Uterus (tissue), 4 donors: ENCODE measurements around the gene MTMR12. TPM values are rescaled to one million over a fixed set of nuclear protein-coding genes. Genes with fewer than 3 reads are reported as not detected.

Experiments used
- DNase-seq, 2 donors: peaks; one replicate each; pipeline ENCODE4 v3.0.0-alpha.2; 2019 to 2020
- H3K27ac ChIP-seq, 2 donors: fragments of 200-600 bp; sonication (generic); 1 replicate in 1 of 2; 2 replicates in 1 of 2; pipeline ENCODE4 v1.5.1; 2016 to 2018
- H3K27me3 ChIP-seq, 2 donors: fragments of 200-600 bp; sonication (generic); one replicate each; pipeline ENCODE4 v1.5.1; 2018 to 2019; ENCODE audit warnings: control low read depth in 1 of 2
- H3K36me3 ChIP-seq, 2 donors: fragments of 200-600 bp; sonication (generic); one replicate each; pipeline ENCODE4 v1.5.1; 2019; ENCODE audit warnings: control low read depth in 1 of 2
- H3K4me1 ChIP-seq, 2 donors: fragments of 200-600 bp; sonication (generic); one replicate each; pipeline ENCODE4 v1.5.1; 2018 to 2019; ENCODE audit warnings: control low read depth in 1 of 2
- H3K4me3 ChIP-seq, 2 donors: fragments of 200-600 bp; sonication (generic); 1 replicate in 1 of 2; 2 replicates in 1 of 2; pipeline ENCODE4 v1.5.1; 2018 to 2019; ENCODE audit warnings: mild to moderate bottlenecking in 1 of 2
- H3K9me3 ChIP-seq, 2 donors: fragments of 200-600 bp; sonication (generic); one replicate each; pipeline ENCODE4 v1.5.1; 2019; ENCODE audit warnings: control low read depth in 1 of 2
- POLR2A ChIP-seq, 2 donors: fragments of 450-650 bp; IDR thresholded peaks; one replicate each; pipeline ENCODE4 v1.6.1; 2016; ENCODE audit warnings: antibody characterized with exemption in 2 of 2, mild to moderate bottlenecking in 1 of 2, moderate library complexity in 1 of 2
- intact Hi-C: fragments of 100-400 bp; cut with DNase I; formaldehyde crosslinking; loops from one replicate; pipeline ENCODE4 v1.15.1; 2023; ENCODE audit warnings: low total_unique reads
- total RNA-seq, 4 donors: library from RNA; depleted of rRNA in 3 of 4; stranded (reverse); fragments of >200 nt in 3 of 4; gene quantifications; one replicate each; pipeline versions ENCODE4 v1.1.0 to v1.2.4, GENCODE V29; 2014 to 2023
- TF ChIP-seq, protein P1 (sequence below), 4 experiments: fragments of 200-600 bp in 2 of 4; fragments of 450-650 bp in 2 of 4; sonication (generic) in 2 of 4; IDR thresholded peaks; one replicate each; pipeline ENCODE4 v1.5.1; 2016 to 2019; ENCODE audit warnings: antibody characterized with exemption in 4 of 4, mild to moderate bottlenecking in 2 of 4, moderate library complexity in 1 of 4
- donor health status: DM: yes; HTN: yes; CAD: no.

MTMR12 gene
- total RNA-seq, 4 donors from 2014 or later: 37.6 to 96.6 (median 54.6) TPM

- H3K27me3 ChIP-seq: no peaks in the 10 kb centered on the region
- H3K27ac ChIP-seq: peak overlapping the region; percentile 47 to 79
- no peak overlapping the region for H3K4me3 ChIP-seq
- DNase-seq: no peak
- peaks cover 4 to 10% of the 10 kb centered on the region in 2 donors for H3K4me1 ChIP-seq
- H3K9me3 ChIP-seq: no peaks in the 10 kb centered on the region
- TF ChIP-seq, protein P1, sequence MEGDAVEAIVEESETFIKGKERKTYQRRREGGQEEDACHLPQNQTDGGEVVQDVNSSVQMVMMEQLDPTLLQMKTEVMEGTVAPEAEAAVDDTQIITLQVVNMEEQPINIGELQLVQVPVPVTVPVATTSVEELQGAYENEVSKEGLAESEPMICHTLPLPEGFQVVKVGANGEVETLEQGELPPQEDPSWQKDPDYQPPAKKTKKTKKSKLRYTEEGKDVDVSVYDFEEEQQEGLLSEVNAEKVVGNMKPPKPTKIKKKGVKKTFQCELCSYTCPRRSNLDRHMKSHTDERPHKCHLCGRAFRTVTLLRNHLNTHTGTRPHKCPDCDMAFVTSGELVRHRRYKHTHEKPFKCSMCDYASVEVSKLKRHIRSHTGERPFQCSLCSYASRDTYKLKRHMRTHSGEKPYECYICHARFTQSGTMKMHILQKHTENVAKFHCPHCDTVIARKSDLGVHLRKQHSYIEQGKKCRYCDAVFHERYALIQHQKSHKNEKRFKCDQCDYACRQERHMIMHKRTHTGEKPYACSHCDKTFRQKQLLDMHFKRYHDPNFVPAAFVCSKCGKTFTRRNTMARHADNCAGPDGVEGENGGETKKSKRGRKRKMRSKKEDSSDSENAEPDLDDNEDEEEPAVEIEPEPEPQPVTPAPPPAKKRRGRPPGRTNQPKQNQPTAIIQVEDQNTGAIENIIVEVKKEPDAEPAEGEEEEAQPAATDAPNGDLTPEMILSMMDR (IDR thresholded peaks at IDR 0.05): no peak
- TF ChIP-seq POLR2A (IDR thresholded peaks at IDR 0.05): no peak
- no peaks in the 10 kb centered on the region for H3K36me3 ChIP-seq
- intact Hi-C loops: no loop called here
These were observed 36.4 kb downstream of the MTMR12 start for GRCh38 chr5:32276173-32276853.

DNA sequence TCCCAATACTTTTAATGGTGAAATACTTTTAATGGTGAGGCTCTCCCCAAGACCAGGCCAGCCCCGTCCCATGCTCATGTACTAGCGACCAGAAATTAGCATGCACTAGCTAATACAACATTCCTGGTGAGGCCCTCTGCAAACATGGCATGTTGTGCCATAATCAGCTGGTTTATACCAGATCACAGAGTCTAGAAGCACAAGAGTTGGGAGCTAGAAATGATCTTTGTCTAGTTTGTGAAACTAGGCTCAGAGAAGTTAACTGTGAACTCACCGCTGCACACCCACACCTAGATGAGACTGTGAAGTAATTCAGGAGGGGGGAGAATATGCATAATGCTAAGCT lies 37.4 kb downstream of the MTMR12 start:
- no peak for DNase-seq
- no peaks in the 10 kb centered on the region for H3K27me3 ChIP-seq
- no peaks in the 10 kb centered on the region for H3K9me3 ChIP-seq
- H3K4me1 ChIP-seq: peaks cover 4 to 10% of the 10 kb centered on the region in 2 donors
- intact Hi-C loops: no loop called here
- H3K4me3 ChIP-seq: no peak overlapping the region
- TF ChIP-seq, protein P1 (IDR thresholded peaks at IDR 0.05): no peak
- TF ChIP-seq POLR2A (IDR thresholded peaks at IDR 0.05): no peak
- no peaks in the 10 kb centered on the region for H3K36me3 ChIP-seq
- peak overlapping the region; percentile 40 to 79 for H3K27ac ChIP-seq

GRCh38 chr5:32274548-32275395 lies 38.0 kb downstream of the MTMR12 start:
- H3K27ac ChIP-seq: peak overlapping the region; percentile 40 to 79
- no peaks in the 10 kb centered on the region for H3K27me3 ChIP-seq
- H3K9me3 ChIP-seq: no peaks in the 10 kb centered on the region
- H3K36me3 ChIP-seq: no peaks in the 10 kb centered on the region
- intact Hi-C loops: no loop called here
- no peak for TF ChIP-seq POLR2A (IDR thresholded peaks at IDR 0.05)
- TF ChIP-seq, protein P1 (IDR thresholded peaks at IDR 0.05): no peak
- peaks cover 4 to 10% of the 10 kb centered on the region in 2 donors for H3K4me1 ChIP-seq
- H3K4me3 ChIP-seq: no peak overlapping the region
- DNase-seq: peak in 1 of 2 donors; percentile 33

DNA sequence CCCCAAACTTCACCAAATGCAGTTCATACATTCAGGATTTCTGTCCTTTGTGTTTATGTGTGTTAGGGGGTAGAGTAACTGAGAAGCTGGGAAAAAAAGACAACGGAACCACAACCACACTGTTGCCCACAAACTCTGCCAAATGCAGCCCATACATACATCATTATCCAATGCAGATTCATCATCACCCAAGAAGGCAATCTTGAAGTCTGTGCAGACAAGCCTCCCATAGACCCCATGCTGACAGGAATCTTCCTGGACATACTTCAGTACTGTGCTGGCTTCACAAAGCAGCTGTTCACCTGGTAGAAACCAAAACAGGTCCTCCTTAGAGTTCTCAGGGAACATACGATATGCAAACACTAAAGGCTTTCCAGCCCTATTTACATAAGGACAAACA lies 38.9 kb downstream of the MTMR12 start:
- intact Hi-C loops: no loop called here
- Histone ChIP-seq H3K4me1 (peaks cover 4 to 10% of the 10 kb centered on the region in 2 donors), H3K27me3 (no peaks in the 10 kb centered on the region), H3K36me3 (no peaks in the 10 kb centered on the region), H3K4me3 (no peak overlapping the region), H3K9me3 (no peaks in the 10 kb centered on the region), H3K27ac (peak overlapping the region in 1 of 2 donors; percentile 79)
- no peak for DNase-seq
- TF ChIP-seq, protein P1 (IDR thresholded peaks at IDR 0.05): no peak
- no peak for TF ChIP-seq POLR2A (IDR thresholded peaks at IDR 0.05)

DNA sequence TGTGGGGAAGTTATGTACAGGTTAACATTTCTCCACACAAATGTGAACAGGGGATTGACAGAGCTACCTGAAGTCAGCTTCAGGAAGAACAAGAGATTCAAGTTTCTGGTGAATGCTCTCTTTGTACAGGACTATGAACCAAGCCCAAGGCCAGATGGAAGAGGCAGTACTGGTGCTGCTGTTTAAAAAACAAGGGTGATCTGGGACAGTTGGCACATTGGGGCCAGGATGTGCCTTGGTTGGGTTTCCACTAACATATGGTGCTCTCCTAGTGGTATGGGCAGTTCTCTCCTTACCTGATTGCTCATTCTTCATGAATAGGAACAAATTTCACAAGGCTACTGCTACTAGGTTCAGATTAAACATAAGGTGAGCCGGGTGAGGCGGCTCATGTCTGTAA lies 40.0 kb downstream of the MTMR12 start:
- Histone ChIP-seq H3K4me3 (no peak overlapping the region), H3K27ac (no peak overlapping the region), H3K9me3 (no peaks in the 10 kb centered on the region), H3K36me3 (no peaks in the 10 kb centered on the region), H3K27me3 (no peaks in the 10 kb centered on the region), H3K4me1 (peaks cover 4 to 10% of the 10 kb centered on the region in 2 donors)
- TF ChIP-seq POLR2A (IDR thresholded peaks at IDR 0.05): no peak
- TF ChIP-seq, protein P1 (IDR thresholded peaks at IDR 0.05): no peak
- no peak for DNase-seq
- intact Hi-C loops: no loop called here
